PC-9 (cell line): ENCODE data around the gene LAMC1. TPM values are rescaled to one million over a fixed set of nuclear protein-coding genes. Genes with fewer than 3 reads are reported as not detected.

Experiments
- BruUV-seq: library from RNA; stranded (reverse); fragments of 400-500 nt; replicated peaks from 2 replicates; lab custom pipeline; 2021; lab: Mats Ljungman, UMichigan
- CTCF ChIA-PET: fragments of 300-600 bp; sonication (Branson Sonifier 250); formaldehyde crosslinking; loops from one replicate; lab custom pipeline; 2022; ENCODE audit warnings: antibody characterized with exemption; lab: Charles Lee
- POLR2A ChIA-PET: fragments of 300-600 bp; sonication (Branson Sonifier 250); formaldehyde crosslinking; loops from one replicate; lab custom pipeline; 2022; ENCODE audit warnings: antibody characterized with exemption; ENCODE audit not compliant: unreplicated experiment; lab: Charles Lee
- DNase-seq, 2 experiments: peaks; one replicate each; pipeline versions ENCODE4 v3.0.0 to v3.0.0-alpha.2; 2015 to 2022; ENCODE audit warnings: mixed read lengths in 1 of 2
- H2AFZ ChIP-seq: fragments of 200-600 bp; sonication (generic); 2 replicates; pipeline ENCODE4 v1.8.1; 2017; ENCODE audit warnings: antibody characterized with exemption
- H3F3A ChIP-seq: fragments of 200-600 bp; sonication (generic); 2 replicates; pipeline ENCODE4 v1.8.1; 2017; ENCODE audit warnings: antibody characterized with exemption, mild to moderate bottlenecking, low read depth; ENCODE audit not compliant: insufficient read depth
- H3K27ac ChIP-seq: fragments of 200-600 bp; sonication (generic); 2 replicates; pipeline ENCODE4 v1.6.1; 2016; ENCODE audit warnings: mixed run types
- H3K27me3 ChIP-seq: fragments of 200-600 bp; sonication (generic); 2 replicates; pipeline ENCODE4 v1.6.1; 2016; ENCODE audit warnings: low read depth, mixed run types; ENCODE audit not compliant: insufficient read depth
- H3K36me3 ChIP-seq: fragments of 200-600 bp; sonication (generic); 2 replicates; pipeline ENCODE4 v1.6.1; 2016; ENCODE audit warnings: low read depth, mixed run types
- H3K4me1 ChIP-seq: fragments of 200-600 bp; sonication (generic); replicated peaks from 2 replicates; pipeline ENCODE4 v1.6.1; 2016; ENCODE audit warnings: mixed run types; ENCODE audit not compliant: insufficient read depth
- H3K4me2 ChIP-seq: fragments of 200-600 bp; sonication (generic); 2 replicates; pipeline ENCODE4 v1.6.1; 2017; ENCODE audit warnings: mixed run types
- H3K4me3 ChIP-seq: fragments of 200-600 bp; sonication (generic); 2 replicates; pipeline ENCODE4 v1.6.1; 2016; ENCODE audit warnings: mixed run types
- H3K79me2 ChIP-seq: fragments of 200-600 bp; sonication (generic); 2 replicates; pipeline ENCODE4 v1.6.1; 2017; ENCODE audit warnings: low read depth, mixed run types
- H3K9me2 ChIP-seq: fragments of 200-600 bp; sonication (generic); 2 replicates; pipeline ENCODE4 v1.8.1; 2017; ENCODE audit warnings: mild to moderate bottlenecking; ENCODE audit not compliant: insufficient read depth
- H3K9me3 ChIP-seq: fragments of 200-600 bp; sonication (generic); 2 replicates; pipeline ENCODE4 v1.8.1; 2016; ENCODE audit warnings: low read depth; ENCODE audit not compliant: insufficient read depth
- H4K20me1 ChIP-seq: fragments of 200-600 bp; sonication (generic); 2 replicates; pipeline ENCODE4 v1.8.1; 2017; ENCODE audit not compliant: insufficient read depth
- EZH2 ChIP-seq: fragments of 200-600 bp; sonication (generic); IDR thresholded peaks from 2 replicates; pipeline ENCODE4 v1.8.0; 2017; ENCODE audit warnings: antibody characterized with exemption, low read depth
- intact Hi-C: fragments of 100-400 bp; cut with micrococcal nuclease; formaldehyde crosslinking; loops from one replicate; pipeline ENCODE4 v1.10.0; 2022; ENCODE audit not compliant: unreplicated experiment
- total RNA-seq: library from RNA; stranded (reverse); gene quantifications from 2 replicates; pipeline ENCODE4 v1.2.3, GENCODE V29; 2021
- TF ChIP-seq, protein P1 (sequence below): fragments of 200-600 bp; sonication (generic); conservative IDR thresholded peaks from 2 replicates; pipeline ENCODE4 v1.6.1; 2017; ENCODE audit warnings: mixed run types, antibody characterized with exemption, mild to moderate bottlenecking, moderate library complexity

The LAMC1 gene
- total RNA-seq, 1 experiment from 2014 or later = 95.5 TPM

- H3K4me3 ChIP-seq = no peak overlapping the region
- H3K9me3 ChIP-seq = no peaks in the 10 kb centered on the region
- no peaks in the 10 kb centered on the region for H3K27me3 ChIP-seq
- no TSS peak for BruUV-seq
- no peak for DNase-seq
- H3K79me2 ChIP-seq = no peaks in the 10 kb centered on the region
- no peak overlapping the region for H2AFZ ChIP-seq
- no peaks in the 10 kb centered on the region; the same call in 1 of the 2 replicates for H3K9me2 ChIP-seq
- POLR2A ChIA-PET = no interaction called here
- H3K36me3 ChIP-seq = no peaks in the 10 kb centered on the region
- TF ChIP-seq, protein P1, sequence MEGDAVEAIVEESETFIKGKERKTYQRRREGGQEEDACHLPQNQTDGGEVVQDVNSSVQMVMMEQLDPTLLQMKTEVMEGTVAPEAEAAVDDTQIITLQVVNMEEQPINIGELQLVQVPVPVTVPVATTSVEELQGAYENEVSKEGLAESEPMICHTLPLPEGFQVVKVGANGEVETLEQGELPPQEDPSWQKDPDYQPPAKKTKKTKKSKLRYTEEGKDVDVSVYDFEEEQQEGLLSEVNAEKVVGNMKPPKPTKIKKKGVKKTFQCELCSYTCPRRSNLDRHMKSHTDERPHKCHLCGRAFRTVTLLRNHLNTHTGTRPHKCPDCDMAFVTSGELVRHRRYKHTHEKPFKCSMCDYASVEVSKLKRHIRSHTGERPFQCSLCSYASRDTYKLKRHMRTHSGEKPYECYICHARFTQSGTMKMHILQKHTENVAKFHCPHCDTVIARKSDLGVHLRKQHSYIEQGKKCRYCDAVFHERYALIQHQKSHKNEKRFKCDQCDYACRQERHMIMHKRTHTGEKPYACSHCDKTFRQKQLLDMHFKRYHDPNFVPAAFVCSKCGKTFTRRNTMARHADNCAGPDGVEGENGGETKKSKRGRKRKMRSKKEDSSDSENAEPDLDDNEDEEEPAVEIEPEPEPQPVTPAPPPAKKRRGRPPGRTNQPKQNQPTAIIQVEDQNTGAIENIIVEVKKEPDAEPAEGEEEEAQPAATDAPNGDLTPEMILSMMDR = no peak
- TF ChIP-seq EZH2 = no peak
- no peaks in the 10 kb centered on the region for H3F3A ChIP-seq
- no peak overlapping the region for H3K27ac ChIP-seq
- CTCF ChIA-PET = no interaction called here
- H4K20me1 ChIP-seq = no peaks in the 10 kb centered on the region
- no peak overlapping the region for H3K4me2 ChIP-seq
- H3K4me1 ChIP-seq = no peaks in the 10 kb centered on the region
- intact Hi-C loops = no loop called here
Measured at GRCh38 chr1:182995894-182996293, 27.3 kb upstream of the LAMC1 start.

DNA sequence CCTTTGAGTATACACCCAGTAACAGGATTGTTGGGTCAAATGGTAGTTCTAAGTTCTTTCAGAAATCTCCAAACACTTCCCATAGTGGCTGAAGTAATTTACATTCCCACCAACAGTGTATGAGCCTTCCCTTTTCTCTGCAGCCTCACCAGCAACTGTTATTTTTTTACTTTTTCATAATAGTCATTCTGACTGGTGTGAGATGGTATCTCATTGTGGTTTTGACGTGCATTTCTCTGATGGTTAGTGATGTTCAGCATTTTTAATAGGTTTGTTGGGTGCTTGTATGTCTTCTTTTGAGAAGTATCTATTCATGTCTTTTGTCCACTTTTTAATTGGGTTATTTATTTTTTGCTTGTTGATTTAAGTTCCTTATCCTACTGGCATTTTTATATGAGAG is 26.4 kb upstream of the LAMC1 start:
- intact Hi-C loops = no loop called here
- no peak for DNase-seq
- Histone ChIP-seq H3K36me3 (no peaks in the 10 kb centered on the region), H3F3A (no peaks in the 10 kb centered on the region), H2AFZ (no peak overlapping the region), H3K27ac (no peak overlapping the region), H3K79me2 (no peaks in the 10 kb centered on the region), H3K9me3 (no peaks in the 10 kb centered on the region), H3K4me1 (no peaks in the 10 kb centered on the region), H3K9me2 (no peaks in the 10 kb centered on the region; the same call in 1 of the 2 replicates), H4K20me1 (no peaks in the 10 kb centered on the region), H3K4me2 (no peak overlapping the region), H3K27me3 (no peaks in the 10 kb centered on the region), H3K4me3 (no peak overlapping the region)
- ChIA-PET POLR2A (no interaction called here), CTCF (no interaction called here)
- TF ChIP-seq, protein P1 = no peak
- no peak for TF ChIP-seq EZH2
- BruUV-seq = no TSS peak

DNA sequence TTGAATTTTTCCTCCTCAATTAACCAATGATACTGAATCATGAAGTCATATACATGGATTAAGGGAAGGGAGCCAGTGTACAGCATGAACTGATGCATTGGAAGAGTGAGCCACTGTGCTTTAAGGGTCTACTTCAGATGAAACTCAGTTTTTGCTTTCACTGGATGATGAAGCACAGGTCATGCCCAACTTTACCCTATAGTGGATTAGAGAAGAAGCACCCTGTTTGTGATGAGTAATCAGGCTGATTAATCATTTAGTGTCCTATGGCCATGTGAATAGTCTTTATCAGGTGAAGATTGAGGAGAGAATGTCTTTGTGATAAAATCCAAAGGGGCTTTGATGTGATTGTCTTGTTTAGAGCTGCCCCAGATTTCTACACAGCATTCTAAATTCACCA is 24.7 kb upstream of the LAMC1 start:
- Histone ChIP-seq H3K27ac (no peak overlapping the region), H3K4me3 (no peak overlapping the region), H3K36me3 (no peaks in the 10 kb centered on the region), H2AFZ (no peak overlapping the region), H3K9me2 (no peaks in the 10 kb centered on the region; the same call in 1 of the 2 replicates), H3K27me3 (no peaks in the 10 kb centered on the region), H3K79me2 (no peaks in the 10 kb centered on the region), H3K9me3 (no peaks in the 10 kb centered on the region), H3K4me2 (no peak overlapping the region), H4K20me1 (no peaks in the 10 kb centered on the region), H3K4me1 (0 out of 2 replicates have a peak, but pooled peaks cover 8% of the 10 kb centered on the region), H3F3A (no peaks in the 10 kb centered on the region)
- intact Hi-C loops = no loop called here
- ChIA-PET POLR2A (interaction anchor here (0.7 kb wide), 1 partner anchor 10 kb away, joined by 3 read pairs; no protein-coding TSS in a partner anchor), CTCF (no interaction called here)
- BruUV-seq = no TSS peak
- no peak for DNase-seq
- TF ChIP-seq EZH2 = no peak
